ENCODE results near the gene BRD2.

BRD2 gene

GRCh38 chr6:32995448-32995847, 27.1 kb downstream of the BRD2 start:
- no peak for DNase-seq (ENCODE audit: low spot score)

DNA sequence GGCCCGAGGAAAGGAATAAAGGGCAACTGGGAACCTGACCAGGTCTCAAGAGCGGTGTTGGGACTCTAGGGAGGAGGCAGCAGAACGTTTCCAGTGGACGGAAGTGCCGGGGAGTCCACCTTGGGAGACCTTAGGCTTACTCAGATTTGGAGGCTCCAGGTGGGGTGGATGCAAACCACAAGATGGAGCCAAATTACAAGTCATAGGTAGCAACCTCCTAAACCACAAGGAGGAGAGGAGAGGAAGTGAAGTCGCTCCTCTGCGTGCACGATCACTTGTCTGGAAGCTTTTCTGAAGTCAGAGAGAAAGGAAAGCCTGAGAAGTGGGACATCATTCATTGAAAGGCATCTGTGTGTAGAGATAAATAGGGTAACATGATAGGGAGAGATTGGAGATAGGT, 31.7 kb downstream of the BRD2 start:
- no peak for DNase-seq (ENCODE audit: low spot score)

DNA sequence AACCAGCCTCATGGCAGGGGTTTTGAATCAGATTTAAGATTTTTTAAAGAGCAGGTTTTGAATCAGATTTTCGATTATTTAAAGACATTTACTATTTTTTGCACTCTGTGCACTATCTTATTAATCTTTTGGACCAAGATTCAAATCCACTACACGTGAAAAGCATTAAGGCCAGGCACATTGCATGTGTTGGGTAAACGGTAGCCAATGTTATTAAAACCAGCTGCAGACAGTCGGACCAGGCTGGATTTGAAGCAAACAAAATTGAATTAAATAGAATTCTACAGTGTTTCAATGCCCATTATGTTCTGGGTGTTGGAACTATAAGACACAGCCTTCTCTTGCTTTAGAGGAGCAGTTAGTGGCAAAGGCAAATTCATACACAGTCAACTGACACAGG, 33.3 kb downstream of the BRD2 start:
- no peak for DNase-seq (ENCODE audit: low spot score)

- DNase-seq (ENCODE audit: low spot score), result no peak
Observed at GRCh38 chr6:33004940-33005339, 36.5 kb downstream of the BRD2 start.

- no peak for DNase-seq (ENCODE audit: low spot score)
Observed at GRCh38 chr6:33007831-33008400, 39.5 kb downstream of the BRD2 start.

GRCh38 chr6:33008944-33009861, 40.8 kb downstream of the BRD2 start, which contains the start of gene HLA-DOA:
TSS of gene HLA-DOA (minus strand) at chr6:33009591.
- no peak for DNase-seq (ENCODE audit: low spot score)

DNA sequence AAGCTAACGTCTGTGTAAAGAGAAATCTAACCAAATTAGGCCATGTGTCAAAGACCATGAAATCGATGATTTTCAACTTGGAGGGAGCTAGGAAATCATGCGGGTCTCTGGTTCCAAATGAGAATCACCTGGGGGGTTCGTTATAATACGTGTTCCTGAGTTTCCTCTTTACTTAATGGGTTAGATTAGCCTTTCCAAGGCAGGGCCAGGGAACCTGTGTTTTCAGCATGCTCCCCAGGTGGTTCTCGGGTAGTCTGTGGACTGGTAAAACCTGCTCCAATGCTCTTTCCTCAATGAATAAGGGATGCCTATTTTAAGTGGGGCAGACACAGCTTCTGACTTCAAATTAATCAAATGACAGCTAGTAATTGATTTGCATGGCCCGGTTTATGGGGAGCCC, 42.0 kb downstream of the BRD2 start:
- DNase-seq (ENCODE audit: low spot score), result no peak

DNA sequence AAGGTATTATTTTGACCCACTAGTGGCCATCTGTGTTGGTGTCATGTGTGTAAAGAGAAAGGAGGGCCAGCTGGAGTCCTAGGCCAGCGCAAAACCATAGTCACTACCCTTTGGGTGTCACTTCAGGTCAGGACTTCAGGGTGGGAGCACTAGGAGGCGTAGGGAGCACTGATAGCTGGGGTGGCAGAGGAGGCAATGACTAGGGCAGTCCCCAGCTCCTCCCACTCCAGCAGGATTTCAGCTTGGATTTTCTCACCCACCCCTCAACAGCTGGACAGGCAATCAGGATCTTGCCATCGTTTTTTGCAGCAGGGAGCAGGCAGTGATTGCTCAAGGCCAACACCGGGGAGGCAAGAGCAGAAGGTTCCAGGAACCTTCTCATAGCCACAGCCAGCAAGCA, 45.2 kb downstream of the BRD2 start:
- DNase-seq (ENCODE audit: low spot score), result no peak

GRCh38 chr6:33014841-33015634, 46.6 kb downstream of the BRD2 start:
- DNase-seq (ENCODE audit: low spot score), result peak; percentile 54

DNA sequence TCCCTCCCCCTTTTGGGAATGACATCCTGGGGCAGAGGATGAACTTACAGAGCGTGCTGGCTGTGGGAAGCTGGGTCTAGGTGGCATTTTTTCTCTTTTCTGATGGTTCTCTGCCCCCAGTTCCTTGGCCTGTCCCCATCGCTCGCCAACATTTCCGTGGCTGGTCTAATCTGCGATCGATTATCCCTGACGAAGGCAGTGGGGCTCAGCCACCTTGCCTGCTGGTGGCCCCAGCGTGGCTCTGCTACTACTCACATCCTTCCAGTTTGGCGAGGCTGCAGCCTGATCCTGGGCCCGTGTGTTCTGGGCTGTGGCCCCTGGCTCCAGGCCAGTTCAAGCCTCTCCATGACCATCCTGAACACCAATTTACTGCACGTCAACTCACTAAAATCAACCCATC, 47.4 kb downstream of the BRD2 start:
- DNase-seq (ENCODE audit: low spot score), result no peak

- DNase-seq (ENCODE audit: low spot score), result no peak
Observed at GRCh38 chr6:33017018-33017417, 48.6 kb downstream of the BRD2 start.

- DNase-seq (ENCODE audit: low spot score), result no peak
Observed at GRCh38 chr6:33017694-33018353, 49.4 kb downstream of the BRD2 start.

- no peak for DNase-seq (ENCODE audit: low spot score)
Observed at GRCh38 chr6:33018418-33018817, 50.0 kb downstream of the BRD2 start.

DNA sequence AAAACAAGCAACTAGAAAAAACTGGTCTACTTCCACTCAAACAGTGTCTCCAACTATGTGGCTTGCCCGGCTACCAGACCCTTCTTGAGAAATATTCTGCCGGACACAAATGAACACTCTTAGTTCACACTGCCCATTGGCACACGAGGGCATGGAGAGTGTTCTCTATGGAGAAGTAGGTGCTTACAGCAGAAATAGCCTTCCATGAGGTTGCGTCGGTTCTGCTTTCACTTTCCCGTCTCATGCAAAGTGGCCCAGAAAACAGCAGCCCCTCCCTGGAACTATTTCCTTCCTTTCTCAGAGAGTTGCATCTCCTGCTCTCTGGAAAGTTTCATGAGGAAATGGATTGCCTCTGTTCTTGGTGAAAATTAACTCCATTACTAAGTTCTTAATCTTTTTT, 50.5 kb downstream of the BRD2 start:
- no peak for DNase-seq (ENCODE audit: low spot score)

DNA sequence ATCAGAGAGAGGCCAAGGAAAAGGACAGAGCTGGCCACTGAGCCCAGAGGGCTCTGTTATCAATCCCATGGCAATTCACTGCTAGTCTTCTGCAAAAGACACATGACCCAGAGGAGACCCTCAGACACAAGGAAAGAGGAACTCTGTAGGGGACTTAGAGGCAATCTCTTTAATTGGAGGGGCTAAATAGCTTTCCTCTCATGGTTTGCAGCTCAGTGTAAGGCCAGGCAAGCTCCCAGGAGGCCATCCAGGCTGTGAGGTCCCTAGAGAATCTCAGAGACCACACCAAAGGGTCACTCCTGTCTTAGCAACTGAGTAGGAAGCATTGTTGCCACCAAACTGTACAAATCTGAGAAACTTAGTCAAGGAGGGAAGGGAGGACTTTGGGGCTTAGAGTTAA, 51.0 kb downstream of the BRD2 start:
- DNase-seq (ENCODE audit: low spot score), result no peak

DNA sequence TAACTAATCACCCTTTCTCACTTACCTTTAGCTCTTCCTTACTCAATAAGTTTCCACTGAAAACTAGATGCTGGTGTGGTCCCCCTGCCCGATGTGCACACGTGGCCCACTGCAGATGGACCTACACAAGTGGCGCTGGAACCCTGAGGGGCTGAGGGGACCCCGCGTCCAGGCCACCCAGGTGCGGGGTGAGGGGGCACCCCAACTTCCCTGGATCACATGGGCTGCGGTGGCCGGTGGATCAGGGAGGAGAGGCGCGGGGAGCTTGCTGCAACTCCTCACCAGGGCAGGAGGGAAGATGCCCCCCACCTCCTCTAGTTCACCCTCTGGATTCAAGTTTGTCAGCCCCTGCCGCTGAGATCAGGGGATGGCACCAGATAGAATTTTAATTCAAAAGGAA, 53.5 kb downstream of the BRD2 start:
- no peak for DNase-seq (ENCODE audit: low spot score)

GRCh38 chr6:33023536-33023935, 55.1 kb downstream of the BRD2 start:
- no peak for DNase-seq (ENCODE audit: low spot score)

DNA sequence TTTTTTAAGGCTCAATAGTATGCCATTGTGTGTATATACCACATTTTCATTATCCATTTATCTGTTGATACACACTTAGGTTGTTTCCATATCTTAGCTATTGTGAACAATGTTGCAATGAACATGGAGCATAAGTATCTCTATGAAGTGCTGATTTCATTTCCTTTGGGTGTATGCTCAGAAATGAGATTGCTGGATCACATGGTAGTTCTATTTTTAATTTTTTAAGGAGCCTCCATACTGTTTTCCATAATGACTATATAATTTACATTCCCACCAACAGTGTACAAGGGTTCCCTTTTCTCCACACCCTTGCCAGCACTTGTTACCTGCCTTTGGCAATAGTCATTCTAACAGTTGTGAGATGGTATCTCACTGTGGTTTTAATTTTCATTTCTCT, 56.1 kb downstream of the BRD2 start:
- no peak for DNase-seq (ENCODE audit: low spot score)

DNA sequence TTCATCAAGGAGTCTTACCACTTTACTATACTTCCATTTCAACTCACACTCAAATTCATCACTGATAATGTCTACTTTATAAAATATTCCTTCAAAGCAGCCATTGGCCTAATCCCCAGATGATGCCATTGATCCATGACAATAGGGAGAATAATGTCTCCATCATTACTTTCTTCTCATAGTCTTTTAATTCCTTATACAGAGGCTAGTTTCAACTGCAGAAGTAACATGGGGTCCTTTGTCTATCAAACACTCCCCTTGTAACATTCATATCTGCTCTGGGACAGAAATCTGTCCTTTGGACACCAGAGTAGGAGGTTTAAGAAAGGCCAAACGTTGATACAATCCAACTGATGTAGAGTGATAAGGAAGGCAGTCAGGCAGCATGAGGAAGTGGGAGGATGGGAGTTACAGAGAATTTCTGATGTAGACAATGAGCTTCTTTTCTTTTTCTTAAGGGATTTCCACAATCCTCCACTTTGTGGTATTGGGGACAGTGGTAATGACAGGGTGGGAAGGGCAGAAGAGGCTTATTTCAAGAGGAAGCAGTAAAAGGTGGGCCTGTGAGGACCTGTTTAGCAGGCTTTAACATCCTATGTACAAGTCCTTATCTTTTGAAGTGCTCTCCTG, 59.9 kb downstream of the BRD2 start:
- no peak for DNase-seq (ENCODE audit: low spot score)

DNA sequence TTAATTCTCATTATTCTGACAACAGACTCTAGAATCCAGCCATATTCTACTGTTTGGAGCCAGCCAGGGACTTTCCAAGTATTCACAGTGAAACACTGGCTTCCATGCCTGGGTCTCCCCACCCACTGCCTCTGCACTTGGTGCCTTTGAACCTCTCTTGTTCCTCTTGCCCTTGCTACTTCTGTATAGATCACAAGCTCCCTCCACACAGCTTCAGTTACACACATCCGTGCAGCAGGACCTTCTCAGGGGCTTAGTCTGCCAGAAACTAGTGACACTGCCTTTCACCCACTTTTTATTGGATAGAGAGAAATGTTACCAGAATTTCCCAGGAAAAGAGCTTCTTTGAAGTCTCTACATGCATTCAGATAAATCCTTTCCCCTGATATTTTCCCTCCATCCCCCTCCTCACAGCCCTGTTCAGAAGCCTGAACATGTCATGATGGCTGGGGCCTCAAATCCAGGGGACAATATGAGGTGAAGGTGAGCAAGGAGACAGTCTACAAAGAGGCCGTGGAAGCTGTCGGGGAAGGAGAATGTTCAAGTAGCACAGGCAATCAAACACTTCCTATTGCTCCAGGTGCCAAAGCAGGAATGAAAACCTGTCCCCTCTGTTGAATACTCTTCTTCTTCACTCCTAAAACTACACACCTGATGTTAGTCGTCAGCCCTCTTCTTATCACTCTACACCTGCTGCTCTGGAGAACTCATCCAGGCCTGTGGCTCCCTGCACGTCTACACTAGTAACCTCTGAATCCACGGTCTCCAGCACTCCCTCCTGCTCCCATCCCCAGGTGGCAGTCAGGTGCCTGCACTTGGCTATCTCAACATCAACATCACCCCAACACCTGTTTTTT, 61.2 kb downstream of the BRD2 start:
- DNase-seq (ENCODE audit: low spot score), result no peak

GRCh38 chr6:33030245-33030644, 61.9 kb downstream of the BRD2 start:
- no peak for DNase-seq (ENCODE audit: low spot score)

Data from HuH-7.5 (cell line).